Uterus (tissue), 2 donors: ENCODE data around the gene LRP1B.

Experiments
- POLR2A ChIP-seq, 2 donors: fragments of 450-650 bp; IDR thresholded peaks; one replicate each; pipeline ENCODE4 v1.6.1; 2016; ENCODE audit warnings: antibody characterized with exemption in 2 of 2, mild to moderate bottlenecking in 1 of 2, moderate library complexity in 1 of 2
- TF ChIP-seq, protein P1 (sequence below), 4 experiments: fragments of 200-600 bp in 2 of 4; fragments of 450-650 bp in 2 of 4; sonication (generic) in 2 of 4; IDR thresholded peaks; one replicate each; pipeline ENCODE4 v1.5.1; 2016 to 2019; ENCODE audit warnings: antibody characterized with exemption in 4 of 4, mild to moderate bottlenecking in 2 of 4, moderate library complexity in 1 of 4

DNA sequence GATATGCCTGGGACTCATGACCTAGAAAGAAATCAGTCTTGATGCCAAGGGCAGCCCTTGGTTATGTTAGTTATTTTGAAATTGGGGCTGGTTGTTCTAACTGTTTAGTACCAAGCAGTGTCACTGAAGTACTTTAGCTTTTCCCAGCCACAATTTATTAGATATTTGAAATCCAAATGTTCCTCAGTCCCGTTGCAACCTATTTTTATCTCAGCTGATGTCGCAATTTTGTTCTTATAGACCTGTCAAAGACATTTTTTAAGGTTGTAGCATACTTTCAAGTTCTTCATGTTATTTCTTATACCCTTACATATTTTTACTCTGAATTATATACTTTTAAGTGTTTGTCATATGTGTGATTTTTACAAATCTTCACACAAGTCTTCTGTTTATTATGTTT is 100.1 kb downstream of the LRP1B start:
- TF ChIP-seq, protein P1, sequence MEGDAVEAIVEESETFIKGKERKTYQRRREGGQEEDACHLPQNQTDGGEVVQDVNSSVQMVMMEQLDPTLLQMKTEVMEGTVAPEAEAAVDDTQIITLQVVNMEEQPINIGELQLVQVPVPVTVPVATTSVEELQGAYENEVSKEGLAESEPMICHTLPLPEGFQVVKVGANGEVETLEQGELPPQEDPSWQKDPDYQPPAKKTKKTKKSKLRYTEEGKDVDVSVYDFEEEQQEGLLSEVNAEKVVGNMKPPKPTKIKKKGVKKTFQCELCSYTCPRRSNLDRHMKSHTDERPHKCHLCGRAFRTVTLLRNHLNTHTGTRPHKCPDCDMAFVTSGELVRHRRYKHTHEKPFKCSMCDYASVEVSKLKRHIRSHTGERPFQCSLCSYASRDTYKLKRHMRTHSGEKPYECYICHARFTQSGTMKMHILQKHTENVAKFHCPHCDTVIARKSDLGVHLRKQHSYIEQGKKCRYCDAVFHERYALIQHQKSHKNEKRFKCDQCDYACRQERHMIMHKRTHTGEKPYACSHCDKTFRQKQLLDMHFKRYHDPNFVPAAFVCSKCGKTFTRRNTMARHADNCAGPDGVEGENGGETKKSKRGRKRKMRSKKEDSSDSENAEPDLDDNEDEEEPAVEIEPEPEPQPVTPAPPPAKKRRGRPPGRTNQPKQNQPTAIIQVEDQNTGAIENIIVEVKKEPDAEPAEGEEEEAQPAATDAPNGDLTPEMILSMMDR (IDR thresholded peaks at IDR 0.05): no peak
- no peak for TF ChIP-seq POLR2A (IDR thresholded peaks at IDR 0.05)
